ENCODE data around the gene NAMPT. TPM values are rescaled to one million over a fixed set of nuclear protein-coding genes. Genes with fewer than 3 reads are reported as not detected.

Gene NAMPT
- total RNA-seq, 4 donors from 2014 or later: 274 to 823 (median 604) TPM

DNA sequence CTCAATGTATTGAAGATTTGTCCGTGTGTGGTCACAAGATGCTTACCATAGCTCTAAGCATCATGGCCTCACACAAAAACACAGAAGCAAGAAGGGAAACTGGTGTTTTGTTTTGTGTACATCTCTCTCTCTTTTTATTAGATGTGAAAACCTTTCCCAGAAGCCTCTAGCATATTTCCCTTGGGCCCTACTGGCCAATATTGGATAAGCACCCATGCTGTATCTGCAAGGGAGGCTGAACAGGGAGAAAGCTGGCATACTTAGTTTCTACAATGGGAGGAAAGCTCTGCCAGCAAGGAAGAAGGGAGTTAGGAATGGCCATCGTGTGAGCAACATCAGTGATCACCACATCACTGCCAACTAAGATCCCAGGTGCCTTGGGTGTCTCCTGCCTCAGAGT lies 9.6 kb upstream of the NAMPT start:
- Histone ChIP-seq H3K27me3 (no peaks in the 10 kb centered on the region), H3K4me1 (peaks cover 0 to 8% (median 0%) of the 10 kb centered on the region in 3 donors), H3K27ac (no peak overlapping the region), H3K36me3 (no peaks in the 10 kb centered on the region), H3K9me3 (no peaks in the 10 kb centered on the region), H3K4me3 (no peak overlapping the region)
- DNase-seq: no peak
- intact Hi-C loops (cut with DNase I): no loop called here
- TF ChIP-seq POLR2A (IDR thresholded peaks at IDR 0.05): no peak
- TF ChIP-seq, protein P1, sequence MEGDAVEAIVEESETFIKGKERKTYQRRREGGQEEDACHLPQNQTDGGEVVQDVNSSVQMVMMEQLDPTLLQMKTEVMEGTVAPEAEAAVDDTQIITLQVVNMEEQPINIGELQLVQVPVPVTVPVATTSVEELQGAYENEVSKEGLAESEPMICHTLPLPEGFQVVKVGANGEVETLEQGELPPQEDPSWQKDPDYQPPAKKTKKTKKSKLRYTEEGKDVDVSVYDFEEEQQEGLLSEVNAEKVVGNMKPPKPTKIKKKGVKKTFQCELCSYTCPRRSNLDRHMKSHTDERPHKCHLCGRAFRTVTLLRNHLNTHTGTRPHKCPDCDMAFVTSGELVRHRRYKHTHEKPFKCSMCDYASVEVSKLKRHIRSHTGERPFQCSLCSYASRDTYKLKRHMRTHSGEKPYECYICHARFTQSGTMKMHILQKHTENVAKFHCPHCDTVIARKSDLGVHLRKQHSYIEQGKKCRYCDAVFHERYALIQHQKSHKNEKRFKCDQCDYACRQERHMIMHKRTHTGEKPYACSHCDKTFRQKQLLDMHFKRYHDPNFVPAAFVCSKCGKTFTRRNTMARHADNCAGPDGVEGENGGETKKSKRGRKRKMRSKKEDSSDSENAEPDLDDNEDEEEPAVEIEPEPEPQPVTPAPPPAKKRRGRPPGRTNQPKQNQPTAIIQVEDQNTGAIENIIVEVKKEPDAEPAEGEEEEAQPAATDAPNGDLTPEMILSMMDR (IDR thresholded peaks at IDR 0.05): peak in 2 of 6 experiments; percentile 12 to 32
- WGBS, 2 donors: 51 to 58% methylated on average over 2 of the region's 2 CpGs

DNA sequence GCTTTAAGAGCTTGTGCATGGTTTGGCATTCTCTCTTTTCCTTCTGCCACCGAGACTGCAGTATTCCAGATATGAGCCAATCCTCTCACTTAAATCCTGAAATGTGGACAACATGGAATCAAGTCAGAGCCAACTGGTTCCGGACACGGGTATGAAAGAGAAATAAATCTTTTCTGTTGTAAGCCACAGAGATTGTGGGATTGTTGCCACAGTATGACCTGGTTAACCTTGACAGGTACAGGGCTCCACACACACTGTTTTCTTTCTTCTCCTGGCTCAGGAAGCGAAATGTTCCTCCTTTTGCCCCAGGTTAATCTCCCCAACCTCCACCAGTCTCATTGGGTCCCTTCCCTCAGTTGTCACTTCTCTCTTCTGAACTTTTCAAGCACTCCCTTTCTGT lies 6.5 kb upstream of the NAMPT start:
- H3K27ac ChIP-seq: peak overlapping the region in 3 of 4 donors; percentile 72 to 85 (median 84)
- WGBS, 2 donors: 59 to 66% methylated on average over 4 of the region's 4 CpGs
- intact Hi-C loops (cut with DNase I): no loop called here

GRCh38 chr7:106290319-106290718 lies 5.5 kb upstream of the NAMPT start:
- intact Hi-C loops (cut with DNase I): no loop called here
- Histone ChIP-seq H3K4me3 (no peak overlapping the region), H3K27ac (peak overlapping the region; percentile 31 to 85 (median 78)), H3K36me3 (no peaks in the 10 kb centered on the region), H3K4me1 (peaks cover 0 to 31% (median 0%) of the 10 kb centered on the region in 3 donors), H3K9me3 (no peaks in the 10 kb centered on the region), H3K27me3 (no peaks in the 10 kb centered on the region)
- 79 to 80% methylated on average over 5 of the region's 5 CpGs for WGBS, 2 donors
- no peak for DNase-seq
- TF ChIP-seq, protein P1 (IDR thresholded peaks at IDR 0.05): peak in 2 of 6 experiments; percentile 9 to 36
- no peak for TF ChIP-seq POLR2A (IDR thresholded peaks at IDR 0.05)

More for the DNA sequence above, 6.5 kb upstream of the NAMPT start:
- Histone ChIP-seq H3K27me3 (no peaks in the 10 kb centered on the region), H3K9me3 (no peaks in the 10 kb centered on the region), H3K4me3 (no peak overlapping the region), H3K4me1 (peaks cover 0 to 22% (median 0%) of the 10 kb centered on the region in 3 donors), H3K36me3 (no peaks in the 10 kb centered on the region)
- no peak for DNase-seq
- TF ChIP-seq POLR2A (IDR thresholded peaks at IDR 0.05): no peak
- TF ChIP-seq, protein P1 (IDR thresholded peaks at IDR 0.05): no peak

DNA sequence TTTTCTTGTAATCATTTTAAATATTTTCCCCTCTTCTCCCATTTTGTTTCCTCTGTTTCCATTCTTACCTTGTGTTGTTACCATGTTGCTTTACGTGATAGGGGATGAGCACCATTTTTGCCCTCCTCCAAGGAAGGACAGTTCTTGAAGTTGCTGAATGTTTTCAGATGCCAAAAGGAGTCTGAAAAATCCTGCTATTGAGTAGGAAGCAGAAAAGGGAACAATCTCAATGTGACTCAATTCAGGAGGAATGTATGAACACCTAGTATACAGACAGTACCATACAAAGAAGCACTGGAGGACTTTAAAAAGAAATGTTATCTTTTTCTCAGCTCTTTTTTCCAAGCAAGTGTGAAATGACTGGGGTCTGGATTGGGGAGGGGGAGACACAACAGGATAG lies 5.1 kb upstream of the NAMPT start:
- no peak for DNase-seq
- WGBS, 2 donors: 0% methylated on average over 1 of the region's 1 CpG
- Histone ChIP-seq H3K27me3 (no peaks in the 10 kb centered on the region), H3K4me1 (peaks cover 0 to 31% (median 0%) of the 10 kb centered on the region in 3 donors), H3K27ac (peak overlapping the region; percentile 31 to 85 (median 74)), H3K9me3 (no peaks in the 10 kb centered on the region), H3K4me3 (no peak overlapping the region), H3K36me3 (no peaks in the 10 kb centered on the region)
- TF ChIP-seq, protein P1 (IDR thresholded peaks at IDR 0.05): no peak
- intact Hi-C loops (cut with DNase I): loop anchor here (5.0 to 10.0 kb wide), 2 partner anchors 135 to 152 kb away; no protein-coding TSS in a partner anchor

GRCh38 chr7:106288263-106288662 lies 3.5 kb upstream of the NAMPT start:
- TF ChIP-seq, protein P1 (IDR thresholded peaks at IDR 0.05): no peak
- TF ChIP-seq POLR2A (IDR thresholded peaks at IDR 0.05): no peak
- H3K27me3 ChIP-seq: no peaks in the 10 kb centered on the region
- H3K27ac ChIP-seq: peak overlapping the region in 3 of 4 donors; percentile 32 to 85 (median 84)
- DNase-seq: no peak
- intact Hi-C loops (cut with DNase I): loop anchor here (5.0 to 10.0 kb wide), 2 partner anchors 137 to 154 kb away; no protein-coding TSS in a partner anchor
- H3K4me1 ChIP-seq: peaks cover 0 to 37% (median 0%) of the 10 kb centered on the region in 3 donors
- H3K9me3 ChIP-seq: no peaks in the 10 kb centered on the region
- 79 to 88% methylated on average over 7 of the region's 7 CpGs for WGBS, 2 donors
- no peaks in the 10 kb centered on the region for H3K36me3 ChIP-seq
- no peak overlapping the region for H3K4me3 ChIP-seq

Measured in esophagus squamous epithelium (tissue), 5 donors.